ENCODE results near the gene TNS1. TPM values are rescaled to one million over a fixed set of nuclear protein-coding genes. Genes with fewer than 3 reads are reported as not detected.
A peak's percentile ranks its signal among the peaks of the same experiment; 100 is the strongest.

Gene TNS1
- total RNA-seq, 1 donor from 2014 or later: 227 TPM

- Mint-ChIP-seq H3K27ac (ENCODE audit: unreplicated experiment) (peak overlapping the region; percentile 94), H3K4me3 (ENCODE audit: unreplicated experiment) (no peak overlapping the region), H3K27me3 (ENCODE audit: low read depth) (no peaks in the 10 kb centered on the region), H3K9me3 (ENCODE audit: low read depth) (no peaks in the 10 kb centered on the region), H3K36me3 (ENCODE audit: low read depth) (peaks cover 1% of the 10 kb centered on the region), H3K4me1 (ENCODE audit: low read depth) (peaks cover 98% of the 10 kb centered on the region)
- DNase-seq (ENCODE audit: low spot score): no peak
- TF ChIP-seq CTCF (IDR thresholded peaks at IDR 0.05): no peak
Measured at GRCh38 chr2:217926801-217927200, 76.0 kb downstream of the TNS1 start.

GRCh38 chr2:217924346-217924901 lies 78.4 kb downstream of the TNS1 start:
- DNase-seq (ENCODE audit: low spot score): no peak
- TF ChIP-seq CTCF (IDR thresholded peaks at IDR 0.05): no peak
- Mint-ChIP-seq H3K4me3 (ENCODE audit: unreplicated experiment) (no peak overlapping the region), H3K4me1 (ENCODE audit: low read depth) (peaks cover 98% of the 10 kb centered on the region), H3K36me3 (ENCODE audit: low read depth) (peaks cover 1% of the 10 kb centered on the region), H3K27ac (ENCODE audit: unreplicated experiment) (peak overlapping the region; percentile 90), H3K9me3 (ENCODE audit: low read depth) (no peaks in the 10 kb centered on the region), H3K27me3 (ENCODE audit: low read depth) (no peaks in the 10 kb centered on the region)

GRCh38 chr2:217923007-217923686 lies 79.6 kb downstream of the TNS1 start:
- DNase-seq (ENCODE audit: low spot score): no peak

GRCh38 chr2:217922101-217923006 lies 80.4 kb downstream of the TNS1 start:
- Mint-ChIP-seq H3K4me3 (ENCODE audit: unreplicated experiment) (peak overlapping the region; percentile 48), H3K27ac (ENCODE audit: unreplicated experiment) (peak overlapping the region; percentile 90), H3K9me3 (ENCODE audit: low read depth) (no peaks in the 10 kb centered on the region), H3K4me1 (ENCODE audit: low read depth) (peaks cover 97% of the 10 kb centered on the region), H3K36me3 (ENCODE audit: low read depth) (peaks cover 3% of the 10 kb centered on the region), H3K27me3 (ENCODE audit: low read depth) (no peaks in the 10 kb centered on the region)
- DNase-seq (ENCODE audit: low spot score): no peak
- peak; percentile 69 for TF ChIP-seq CTCF (IDR thresholded peaks at IDR 0.05)

More at GRCh38 chr2:217923007-217923686, 79.6 kb downstream of the TNS1 start:
- Mint-ChIP-seq H3K36me3 (ENCODE audit: low read depth) (peaks cover 1% of the 10 kb centered on the region), H3K9me3 (ENCODE audit: low read depth) (no peaks in the 10 kb centered on the region), H3K4me3 (ENCODE audit: unreplicated experiment) (no peak overlapping the region), H3K27ac (ENCODE audit: unreplicated experiment) (peak overlapping the region; percentile 90), H3K4me1 (ENCODE audit: low read depth) (peaks cover 98% of the 10 kb centered on the region), H3K27me3 (ENCODE audit: low read depth) (no peaks in the 10 kb centered on the region)
- no peak for TF ChIP-seq CTCF (IDR thresholded peaks at IDR 0.05)
